Measurements from ENCODE around the gene SORBS1.

DNA sequence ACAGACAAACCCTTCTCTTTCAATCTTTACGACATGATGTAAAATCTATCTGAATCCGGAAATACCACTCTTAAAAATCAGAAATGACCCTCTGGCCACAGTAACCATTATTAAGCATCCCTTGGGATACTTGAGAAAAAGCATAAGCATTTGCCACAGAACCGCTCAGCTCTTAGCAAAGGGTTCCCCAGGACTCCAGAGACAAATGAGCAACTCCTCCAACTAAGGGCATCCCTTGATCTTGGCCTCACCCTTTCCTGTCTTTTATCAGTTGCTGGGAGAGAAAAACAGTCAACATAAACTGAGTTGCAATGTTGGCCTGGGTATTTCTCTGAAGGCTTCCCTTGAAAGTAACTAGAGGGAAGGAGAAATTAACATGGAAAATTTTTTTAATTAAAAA is 273.9 kb downstream of the SORBS1 start:
- no peak for TF ChIP-seq POLR2A (IDR thresholded peaks at IDR 0.05)
- TF ChIP-seq, protein P1, sequence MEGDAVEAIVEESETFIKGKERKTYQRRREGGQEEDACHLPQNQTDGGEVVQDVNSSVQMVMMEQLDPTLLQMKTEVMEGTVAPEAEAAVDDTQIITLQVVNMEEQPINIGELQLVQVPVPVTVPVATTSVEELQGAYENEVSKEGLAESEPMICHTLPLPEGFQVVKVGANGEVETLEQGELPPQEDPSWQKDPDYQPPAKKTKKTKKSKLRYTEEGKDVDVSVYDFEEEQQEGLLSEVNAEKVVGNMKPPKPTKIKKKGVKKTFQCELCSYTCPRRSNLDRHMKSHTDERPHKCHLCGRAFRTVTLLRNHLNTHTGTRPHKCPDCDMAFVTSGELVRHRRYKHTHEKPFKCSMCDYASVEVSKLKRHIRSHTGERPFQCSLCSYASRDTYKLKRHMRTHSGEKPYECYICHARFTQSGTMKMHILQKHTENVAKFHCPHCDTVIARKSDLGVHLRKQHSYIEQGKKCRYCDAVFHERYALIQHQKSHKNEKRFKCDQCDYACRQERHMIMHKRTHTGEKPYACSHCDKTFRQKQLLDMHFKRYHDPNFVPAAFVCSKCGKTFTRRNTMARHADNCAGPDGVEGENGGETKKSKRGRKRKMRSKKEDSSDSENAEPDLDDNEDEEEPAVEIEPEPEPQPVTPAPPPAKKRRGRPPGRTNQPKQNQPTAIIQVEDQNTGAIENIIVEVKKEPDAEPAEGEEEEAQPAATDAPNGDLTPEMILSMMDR (IDR thresholded peaks at IDR 0.05): no peak

All from testis (tissue), 2 donors.